ENCODE measurements around the gene WDR43.
"Not testable (repeated sequence)": the region's sequence is repeated elsewhere in the genome, so short reads cannot be mapped to it uniquely, and the experiment has no call there.

WDR43 gene

DNA sequence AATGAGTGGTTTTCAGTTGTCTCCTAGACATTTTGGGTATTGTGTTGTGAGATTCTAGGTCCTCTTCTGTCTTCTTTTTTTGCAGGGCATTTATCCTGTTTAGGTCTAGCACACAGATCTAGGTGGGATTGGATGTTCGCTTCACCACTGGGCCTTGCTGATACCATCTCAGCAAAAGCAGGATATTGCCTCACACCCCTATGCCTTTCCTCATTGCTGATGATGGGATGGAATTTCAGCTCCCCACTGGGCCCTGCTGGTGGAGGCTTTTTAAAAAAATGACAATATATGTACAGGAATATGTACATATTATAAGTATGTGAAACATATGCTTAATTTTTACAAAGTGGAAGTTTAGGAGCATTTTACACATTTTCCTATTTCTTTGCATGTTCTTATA, 81.2 kb downstream of the WDR43 start:
- no peak for TF ChIP-seq CTCF (IDR thresholded peaks at IDR 0.05; ENCODE audit: control insufficient read depth, extremely low read depth, insufficient read depth)
- no peak overlapping the region for H3K4me3 ChIP-seq (ENCODE audit: low read depth, low read length)
- DNase-seq (ENCODE audit: low read depth), result no peak

DNA sequence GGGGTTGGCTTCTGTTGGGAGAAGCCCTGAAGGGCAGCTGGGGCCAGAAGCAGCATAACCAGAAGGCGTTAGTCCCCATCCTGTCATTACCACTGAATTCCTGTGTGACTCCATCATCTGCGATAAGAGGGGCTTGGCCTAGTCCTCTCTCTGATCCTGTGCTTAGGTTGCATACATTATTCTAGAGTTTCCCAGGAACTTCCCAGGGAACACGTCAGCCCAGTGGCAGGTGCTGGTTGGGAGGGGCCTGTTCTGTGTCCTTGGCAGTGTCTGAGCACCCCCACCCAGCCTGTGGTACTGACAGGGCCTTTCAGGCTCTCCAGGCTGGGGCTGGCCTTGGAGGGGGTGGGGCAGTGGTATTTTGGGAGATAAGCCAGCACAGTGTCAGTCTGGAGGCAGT, 82.1 kb downstream of the WDR43 start:
- no peak for TF ChIP-seq CTCF (IDR thresholded peaks at IDR 0.05; ENCODE audit: control insufficient read depth, extremely low read depth, insufficient read depth)
- DNase-seq (ENCODE audit: low read depth), result no peak

DNA sequence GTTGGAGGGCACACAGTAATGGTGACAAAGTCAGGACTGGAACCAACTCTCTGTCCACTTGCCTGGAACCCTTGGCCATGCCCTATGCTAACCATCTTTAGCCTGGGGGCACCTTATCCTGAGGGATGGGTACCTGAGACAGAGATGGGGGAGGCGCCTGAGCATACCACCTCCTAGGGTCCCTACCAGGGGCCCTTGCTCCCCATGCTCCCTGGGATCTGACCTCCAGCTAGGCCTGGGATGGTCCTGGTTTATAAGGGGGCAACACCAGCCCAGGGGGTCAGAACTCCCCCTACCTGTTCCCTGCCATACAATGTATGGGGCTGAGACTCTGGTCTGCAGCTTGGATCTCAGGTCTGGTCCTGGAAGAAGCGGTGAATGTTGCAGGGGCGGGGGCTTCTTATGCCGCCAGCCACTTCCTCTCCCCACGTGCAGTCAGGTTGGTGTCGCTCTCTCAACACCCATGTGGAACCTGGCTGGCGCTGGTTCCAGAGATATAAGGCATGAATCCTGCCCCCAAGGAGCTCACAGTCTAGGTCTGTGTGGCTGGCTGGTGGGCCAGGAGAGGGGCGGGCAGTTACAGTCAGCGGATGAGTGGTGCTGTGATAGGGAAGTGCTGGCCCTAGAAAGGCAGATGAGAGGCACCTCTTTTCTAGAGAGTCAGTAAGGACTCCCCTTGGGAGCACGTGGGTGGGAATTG, 82.9 kb downstream of the WDR43 start:
- H3K4me3 ChIP-seq (ENCODE audit: low read depth, low read length), result no peak overlapping the region
- DNase-seq (ENCODE audit: low read depth), result no peak
- no peak for TF ChIP-seq CTCF (IDR thresholded peaks at IDR 0.05; ENCODE audit: control insufficient read depth, extremely low read depth, insufficient read depth)

More for the DNA sequence above, 82.1 kb downstream of the WDR43 start:
- H3K4me3 ChIP-seq (ENCODE audit: low read depth, low read length), result no peak overlapping the region

GRCh38 chr2:28978001-28978400, 83.5 kb downstream of the WDR43 start:
- not testable (repeated sequence) for H3K4me3 ChIP-seq (ENCODE audit: low read depth, low read length); DNase-seq (ENCODE audit: low read depth)

DNA sequence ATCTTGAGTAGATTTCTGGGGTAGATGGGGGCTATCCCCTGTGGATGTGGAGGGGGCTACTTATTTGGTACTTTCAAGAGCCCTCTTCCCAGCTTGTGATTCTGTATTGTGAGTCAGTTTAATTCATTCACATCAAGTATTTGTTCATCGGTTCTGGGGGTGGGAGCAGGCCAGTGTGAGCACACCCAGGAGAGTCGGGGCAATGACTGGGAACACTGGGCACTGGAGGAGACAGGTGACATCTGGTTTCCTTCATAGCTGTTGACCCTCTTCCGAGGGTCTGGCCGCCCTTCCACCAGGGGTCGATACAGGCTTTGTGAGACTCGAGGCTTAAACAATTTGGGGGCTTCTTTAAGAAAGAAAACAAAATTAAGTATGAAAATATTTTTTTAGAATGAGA, 84.1 kb downstream of the WDR43 start:
- no peak for DNase-seq (ENCODE audit: low read depth)
- no peak overlapping the region for H3K4me3 ChIP-seq (ENCODE audit: low read depth, low read length)
- no peak for TF ChIP-seq CTCF (IDR thresholded peaks at IDR 0.05; ENCODE audit: control insufficient read depth, extremely low read depth, insufficient read depth)

- no peak for DNase-seq (ENCODE audit: low read depth)
- TF ChIP-seq CTCF (IDR thresholded peaks at IDR 0.05; ENCODE audit: control insufficient read depth, extremely low read depth, insufficient read depth), result no peak
- H3K4me3 ChIP-seq (ENCODE audit: low read depth, low read length), result no peak overlapping the region
Observed at GRCh38 chr2:28979041-28979440, 84.6 kb downstream of the WDR43 start.

DNA sequence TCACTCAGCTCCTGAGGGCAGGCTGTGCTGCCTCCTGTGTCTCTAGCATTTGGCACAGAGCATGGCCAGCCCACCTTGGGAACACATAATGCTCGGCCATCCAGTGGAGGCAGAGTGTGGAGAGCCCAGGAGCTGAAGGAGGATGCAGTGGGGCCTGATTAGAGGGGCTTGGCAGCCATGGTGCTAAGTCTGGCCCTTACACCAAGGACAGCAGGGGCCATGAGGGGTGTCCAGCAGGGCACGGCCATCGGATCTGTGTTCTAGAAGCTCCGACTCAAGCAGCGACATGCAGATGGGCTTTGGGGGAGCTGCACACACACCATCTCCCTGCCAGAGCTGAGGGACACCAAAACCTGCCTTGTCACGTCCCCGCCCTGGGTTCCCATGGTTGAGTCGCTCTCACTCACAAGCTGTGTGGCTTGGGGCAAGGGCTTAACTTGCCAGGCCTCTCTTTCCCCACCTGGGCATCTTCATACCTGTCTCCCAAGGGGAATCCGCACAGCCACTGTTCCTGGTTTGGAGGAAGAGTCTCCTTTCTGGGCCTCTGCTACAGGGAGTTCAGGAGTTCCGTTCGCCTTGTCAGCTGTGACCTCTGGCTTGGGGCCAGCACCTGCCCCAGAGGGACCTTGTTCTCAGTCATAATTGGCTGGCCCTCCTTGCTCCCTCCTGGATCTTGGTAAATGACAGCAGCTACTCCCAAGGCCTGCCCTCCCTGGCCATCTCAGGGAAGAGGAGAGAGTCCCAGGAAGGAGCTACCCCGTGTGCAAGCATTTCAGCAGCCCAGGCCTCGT, 85.3 kb downstream of the WDR43 start:
- DNase-seq (ENCODE audit: low read depth), result no peak
- H3K4me3 ChIP-seq (ENCODE audit: low read depth, low read length), result no peak overlapping the region
- TF ChIP-seq CTCF (IDR thresholded peaks at IDR 0.05; ENCODE audit: control insufficient read depth, extremely low read depth, insufficient read depth), result no peak
